GM19240 (cell line): ENCODE measurements around the gene CNOT6.

ENCODE experiments used
- DNase-seq: peaks from one replicate; pipeline ENCODE4 v3.0.0; 2011; ENCODE audit warnings: low spot score; ENCODE audit not compliant: insufficient read length

Gene CNOT6

GRCh38 chr5:180598797-180599589 is 104.8 kb downstream of the CNOT6 start:
- DNase-seq = no peak

GRCh38 chr5:180599590-180599914 is 105.4 kb downstream of the CNOT6 start:
- DNase-seq = no peak

- DNase-seq = no peak
Measured at GRCh38 chr5:180599981-180600553, 105.9 kb downstream of the CNOT6 start.

- DNase-seq = no peak
Measured at GRCh38 chr5:180600554-180601041, 106.4 kb downstream of the CNOT6 start.

- no peak for DNase-seq
Measured at GRCh38 chr5:180601591-180602480, 107.7 kb downstream of the CNOT6 start.

- no peak for DNase-seq
Measured at GRCh38 chr5:180602481-180603075, 108.4 kb downstream of the CNOT6 start.

GRCh38 chr5:180603076-180603594 is 109.0 kb downstream of the CNOT6 start:
- no peak for DNase-seq

GRCh38 chr5:180604271-180604670 is 110.1 kb downstream of the CNOT6 start:
- no peak for DNase-seq

GRCh38 chr5:180605554-180606214 is 111.5 kb downstream of the CNOT6 start:
- DNase-seq = peak; percentile 69

GRCh38 chr5:180606215-180606785 is 112.1 kb downstream of the CNOT6 start:
- no peak for DNase-seq

GRCh38 chr5:180607861-180608571 is 113.8 kb downstream of the CNOT6 start:
- no peak for DNase-seq

GRCh38 chr5:180608572-180609310 is 114.6 kb downstream of the CNOT6 start:
- DNase-seq = no peak

- no peak for DNase-seq
Measured at GRCh38 chr5:180609386-180609785, 115.2 kb downstream of the CNOT6 start.

GRCh38 chr5:180609817-180610550 is 115.8 kb downstream of the CNOT6 start:
- DNase-seq = no peak

GRCh38 chr5:180611140-180611850 is 117.1 kb downstream of the CNOT6 start:
- no peak for DNase-seq

- DNase-seq = no peak
Measured at GRCh38 chr5:180612683-180613082, 118.5 kb downstream of the CNOT6 start.

- DNase-seq = no peak
Measured at GRCh38 chr5:180613188-180613813, 119.1 kb downstream of the CNOT6 start.
